IMR-90 (cell line): Measurements from ENCODE around the gene CTDSPL.

Experiments
- CTCF ChIP-seq: conservative IDR thresholded peaks from 2 replicates; pipeline ENCODE4 v1.5.1; 2012; ENCODE audit warnings: mild to moderate bottlenecking, low read depth, low read length, improper control_type of control experiment
- ELK1 ChIP-seq: fragments of 150-350 bp; IDR thresholded peaks from 2 replicates; pipeline ENCODE4 v1.6.1; 2016; ENCODE audit warnings: low read depth, mild to moderate bottlenecking, low read length, moderate library complexity, borderline replicate concordance
- MXI1 ChIP-seq: IDR thresholded peaks from 2 replicates; pipeline ENCODE4 v1.6.1; 2012; ENCODE audit warnings: low read depth, mild to moderate bottlenecking, low read length, moderate library complexity, borderline replicate concordance
- POLR2A ChIP-seq: IDR thresholded peaks from 2 replicates; pipeline ENCODE4 v1.6.1; 2012; ENCODE audit warnings: mild to moderate bottlenecking, low read depth, low read length
- RAD21 ChIP-seq: IDR thresholded peaks from 2 replicates; pipeline ENCODE4 v1.6.1; 2012; ENCODE audit warnings: low read length, improper control_type of control experiment
- USF2 ChIP-seq: fragments of 150-350 bp; IDR thresholded peaks from 2 replicates; pipeline ENCODE4 v1.6.1; 2017; ENCODE audit warnings: mild to moderate bottlenecking, antibody characterized with exemption, low read length, low read depth

- TF ChIP-seq CTCF (peak; percentile 17; the same call in 1 of the 2 replicates), RAD21 (no peak), MXI1 (no peak), ELK1 (no peak), USF2 (no peak), POLR2A (no peak)
These were observed 139.9 kb downstream of the CTDSPL start for GRCh38 chr3:38001456-38002081.
